ENCODE results near the gene ATP6V0A1.

The ATP6V0A1 gene

GRCh38 chr17:42456223-42457106 lies 2.2 kb upstream of the ATP6V0A1 start:
- peak; percentile 82 for DNase-seq (ENCODE audit: low read depth, low spot score)
- TF ChIP-seq CTCF (IDR thresholded peaks at IDR 0.05; ENCODE audit: low read depth, low read length), result no peak
- in situ Hi-C loops (cut with HindIII; ENCODE audit: low sequenced_read_pairs), result no loop called here
- no peak overlapping the region for H3K4me3 ChIP-seq (ENCODE audit: low read depth, low read length)

GRCh38 chr17:42457107-42457792 lies 1.4 kb upstream of the ATP6V0A1 start:
- in situ Hi-C loops (cut with HindIII; ENCODE audit: low sequenced_read_pairs), result no loop called here
- no peak for TF ChIP-seq CTCF (IDR thresholded peaks at IDR 0.05; ENCODE audit: low read depth, low read length)
- H3K4me3 ChIP-seq (ENCODE audit: low read depth, low read length), result no peak overlapping the region
- DNase-seq (ENCODE audit: low read depth, low spot score), result no peak

GRCh38 chr17:42459256-42459800 lies 650 bp downstream of the ATP6V0A1 start:
- peak; percentile 51 for TF ChIP-seq CTCF (IDR thresholded peaks at IDR 0.05; ENCODE audit: low read depth, low read length)
- in situ Hi-C loops (cut with HindIII; ENCODE audit: low sequenced_read_pairs), result no loop called here
- peak; percentile 53 for DNase-seq (ENCODE audit: low read depth, low spot score)
- H3K4me3 ChIP-seq (ENCODE audit: low read depth, low read length), result peak overlapping the region; percentile 82

- DNase-seq (ENCODE audit: low read depth, low spot score), result peak; percentile 66
- no peak for TF ChIP-seq CTCF (IDR thresholded peaks at IDR 0.05; ENCODE audit: low read depth, low read length)
- in situ Hi-C loops (cut with HindIII; ENCODE audit: low sequenced_read_pairs), result no loop called here
- peak overlapping the region; percentile 82 for H3K4me3 ChIP-seq (ENCODE audit: low read depth, low read length)
These were observed 1.2 kb downstream of the ATP6V0A1 start for GRCh38 chr17:42459801-42460281.

GRCh38 chr17:42460371-42460770 lies 1.7 kb downstream of the ATP6V0A1 start:
- in situ Hi-C loops (cut with HindIII; ENCODE audit: low sequenced_read_pairs), result no loop called here
- no peak for TF ChIP-seq CTCF (IDR thresholded peaks at IDR 0.05; ENCODE audit: low read depth, low read length)
- DNase-seq (ENCODE audit: low read depth, low spot score), result no peak
- H3K4me3 ChIP-seq (ENCODE audit: low read depth, low read length), result peak overlapping the region; percentile 82

- DNase-seq (ENCODE audit: low read depth, low spot score), result no peak
- H3K4me3 ChIP-seq (ENCODE audit: low read depth, low read length), result no peak overlapping the region
- in situ Hi-C loops (cut with HindIII; ENCODE audit: low sequenced_read_pairs), result no loop called here
- no peak for TF ChIP-seq CTCF (IDR thresholded peaks at IDR 0.05; ENCODE audit: low read depth, low read length)
These were observed 5.3 kb downstream of the ATP6V0A1 start for GRCh38 chr17:42463976-42464400.

Measured in astrocyte of the spinal cord (primary cell).